GM12891 (cell line): ENCODE measurements around the gene IL18RAP.

ENCODE experiments used
- POLR2A ChIP-seq: IDR thresholded peaks from 2 replicates; pipeline ENCODE4 v1.6.1; 2011; ENCODE audit warnings: low read depth, low read length, control low read depth
- POLR2AphosphoS5 ChIP-seq: IDR thresholded peaks from 2 replicates; pipeline ENCODE4 v1.6.1; 2011; ENCODE audit warnings: low read depth, low read length, control low read depth
- POU2F2 ChIP-seq: IDR thresholded peaks from 2 replicates; pipeline ENCODE4 v1.6.1; 2011; ENCODE audit warnings: low read depth, mild to moderate bottlenecking, control low read depth, low read length, moderate library complexity
- TAF1 ChIP-seq: IDR thresholded peaks from 2 replicates; pipeline ENCODE4 v1.6.1; 2011; ENCODE audit warnings: low read depth, low read length, control low read depth

- TF ChIP-seq TAF1 (no peak), POLR2A (no peak), POLR2AphosphoS5 (no peak), POU2F2 (no peak)
These were observed 31.4 kb upstream of the IL18RAP start for GRCh38 chr2:102391565-102391964.
